LNCaP clone FGC (cell line): ENCODE data around the gene SMOC1.

Experiments used
- DNase-seq: peaks from one replicate; pipeline ENCODE4 v3.0.0-alpha.2; 2011; ENCODE audit warnings: low read depth
- H3K4me3 ChIP-seq: 2 replicates; pipeline ENCODE4 v1.5.1; 2011; ENCODE audit warnings: mild to moderate bottlenecking, low read depth, low read length, control low read depth
- TF ChIP-seq, protein P1 (sequence below): IDR thresholded peaks from 2 replicates; pipeline ENCODE4 v1.5.1; 2012; ENCODE audit warnings: mild to moderate bottlenecking; ENCODE audit not compliant: control insufficient read depth, insufficient read depth; ENCODE audit errors: extremely low read depth

Gene SMOC1

DNA sequence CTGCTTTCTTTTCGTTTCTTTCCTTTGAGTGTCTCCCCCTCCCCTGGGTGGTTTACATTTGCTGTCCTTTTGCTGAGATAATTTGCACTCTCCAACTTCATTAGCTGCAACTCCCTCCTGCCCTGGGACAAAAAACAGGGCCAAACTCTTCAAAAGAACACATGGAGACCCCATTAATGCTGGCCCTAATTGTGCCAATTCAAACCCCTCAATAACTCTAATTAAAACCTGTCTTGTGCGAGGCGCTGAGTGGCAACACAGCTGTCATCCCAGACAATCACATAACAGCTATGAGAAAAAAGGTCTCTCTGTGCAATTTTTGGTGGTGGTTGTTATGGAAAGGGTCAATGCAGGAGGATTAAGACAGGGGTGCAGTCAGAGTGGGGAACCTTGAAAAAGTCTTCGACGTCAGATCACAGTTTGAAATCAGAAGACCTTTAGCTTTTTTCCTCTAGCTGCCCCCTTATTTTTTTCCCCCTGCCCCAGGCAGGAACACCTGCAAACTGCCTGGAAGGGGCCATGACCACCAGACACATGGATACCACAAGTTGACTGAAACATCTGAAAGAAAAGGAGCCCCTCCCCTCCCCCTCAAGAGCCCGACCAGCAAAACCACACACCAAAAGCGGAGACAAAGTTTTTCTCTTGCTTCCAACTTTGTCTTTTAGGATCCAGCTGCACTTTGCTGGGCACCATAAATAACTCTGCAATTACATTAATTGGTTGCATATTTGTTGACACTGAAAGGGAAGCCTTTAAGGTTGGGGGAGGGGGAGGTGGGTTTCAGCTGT, 26.5 kb upstream of the SMOC1 start:
- TF ChIP-seq, protein P1, sequence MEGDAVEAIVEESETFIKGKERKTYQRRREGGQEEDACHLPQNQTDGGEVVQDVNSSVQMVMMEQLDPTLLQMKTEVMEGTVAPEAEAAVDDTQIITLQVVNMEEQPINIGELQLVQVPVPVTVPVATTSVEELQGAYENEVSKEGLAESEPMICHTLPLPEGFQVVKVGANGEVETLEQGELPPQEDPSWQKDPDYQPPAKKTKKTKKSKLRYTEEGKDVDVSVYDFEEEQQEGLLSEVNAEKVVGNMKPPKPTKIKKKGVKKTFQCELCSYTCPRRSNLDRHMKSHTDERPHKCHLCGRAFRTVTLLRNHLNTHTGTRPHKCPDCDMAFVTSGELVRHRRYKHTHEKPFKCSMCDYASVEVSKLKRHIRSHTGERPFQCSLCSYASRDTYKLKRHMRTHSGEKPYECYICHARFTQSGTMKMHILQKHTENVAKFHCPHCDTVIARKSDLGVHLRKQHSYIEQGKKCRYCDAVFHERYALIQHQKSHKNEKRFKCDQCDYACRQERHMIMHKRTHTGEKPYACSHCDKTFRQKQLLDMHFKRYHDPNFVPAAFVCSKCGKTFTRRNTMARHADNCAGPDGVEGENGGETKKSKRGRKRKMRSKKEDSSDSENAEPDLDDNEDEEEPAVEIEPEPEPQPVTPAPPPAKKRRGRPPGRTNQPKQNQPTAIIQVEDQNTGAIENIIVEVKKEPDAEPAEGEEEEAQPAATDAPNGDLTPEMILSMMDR = no peak
- no peak overlapping the region for H3K4me3 ChIP-seq
- DNase-seq = no peak

DNA sequence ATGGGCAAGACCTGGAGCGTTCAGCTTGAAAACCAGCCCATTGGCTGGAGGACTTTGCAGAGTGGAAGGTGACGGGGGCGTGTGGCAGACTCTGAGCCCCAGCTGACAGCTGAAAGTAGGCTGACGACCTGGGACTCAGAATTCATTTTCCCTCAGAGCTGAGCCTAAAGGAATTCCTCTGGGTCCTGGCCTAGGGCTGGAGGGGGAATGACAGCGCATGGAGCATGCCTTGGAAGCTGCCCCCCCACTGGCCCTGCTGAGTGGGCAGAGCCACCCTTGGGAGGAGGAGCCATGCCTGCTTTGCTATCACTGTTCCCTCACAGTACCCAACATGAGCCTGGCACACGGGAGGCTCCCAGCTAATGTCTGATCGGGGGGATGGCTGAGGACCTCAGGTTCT, 25.4 kb upstream of the SMOC1 start:
- DNase-seq = no peak
- H3K4me3 ChIP-seq = no peak overlapping the region
- TF ChIP-seq, protein P1 = no peak

DNA sequence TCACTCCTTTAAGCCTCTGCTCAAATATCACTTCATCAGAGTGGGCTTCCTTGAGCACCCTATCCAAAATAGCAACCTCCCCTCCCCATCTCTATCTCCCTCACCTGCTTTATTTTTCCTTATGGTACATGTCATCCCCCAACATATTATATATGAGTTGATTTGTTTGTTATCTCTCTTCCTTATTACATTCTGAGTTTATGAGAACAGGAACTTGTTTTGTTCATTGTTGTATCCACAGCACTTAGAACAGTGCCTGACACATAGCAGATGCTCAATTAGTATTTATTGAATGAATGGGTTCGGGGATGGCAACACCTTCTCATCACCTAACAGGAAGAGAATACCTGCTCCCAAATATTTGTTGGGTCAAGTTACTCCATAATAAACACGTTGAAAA, 24.6 kb upstream of the SMOC1 start:
- no peak for DNase-seq
- TF ChIP-seq, protein P1 = no peak
- no peak overlapping the region for H3K4me3 ChIP-seq

DNA sequence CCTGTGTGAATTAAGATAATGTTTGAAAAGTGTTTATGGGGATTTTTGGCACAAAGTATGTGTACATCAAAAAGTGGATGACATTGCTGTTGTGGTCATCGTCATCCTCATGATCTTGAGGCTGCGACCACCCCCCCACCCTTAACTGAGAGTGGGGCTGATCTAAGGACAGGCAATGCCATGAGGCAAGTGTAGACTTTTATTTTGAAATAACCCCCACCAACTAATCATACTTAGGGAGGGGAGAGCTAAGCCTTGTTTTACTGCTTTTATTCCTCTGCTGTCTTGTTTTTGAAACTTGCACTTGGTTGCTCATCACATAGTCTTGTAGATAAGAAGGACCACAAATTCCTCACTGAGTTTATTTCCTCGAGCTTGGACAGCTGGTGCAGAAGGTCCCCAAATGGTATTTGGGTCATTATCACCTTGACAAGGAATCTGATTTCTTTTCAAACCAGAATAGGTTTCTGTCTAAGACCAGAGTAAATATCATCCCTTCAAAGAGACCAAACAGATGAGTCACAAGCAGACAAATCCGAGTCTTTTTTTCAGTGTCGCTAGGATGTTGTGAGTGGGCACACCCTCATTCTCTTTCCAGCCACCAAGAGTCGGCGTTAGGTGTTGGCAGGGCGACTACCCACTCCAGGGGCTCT, 23.9 kb upstream of the SMOC1 start:
- no peak overlapping the region for H3K4me3 ChIP-seq

DNA sequence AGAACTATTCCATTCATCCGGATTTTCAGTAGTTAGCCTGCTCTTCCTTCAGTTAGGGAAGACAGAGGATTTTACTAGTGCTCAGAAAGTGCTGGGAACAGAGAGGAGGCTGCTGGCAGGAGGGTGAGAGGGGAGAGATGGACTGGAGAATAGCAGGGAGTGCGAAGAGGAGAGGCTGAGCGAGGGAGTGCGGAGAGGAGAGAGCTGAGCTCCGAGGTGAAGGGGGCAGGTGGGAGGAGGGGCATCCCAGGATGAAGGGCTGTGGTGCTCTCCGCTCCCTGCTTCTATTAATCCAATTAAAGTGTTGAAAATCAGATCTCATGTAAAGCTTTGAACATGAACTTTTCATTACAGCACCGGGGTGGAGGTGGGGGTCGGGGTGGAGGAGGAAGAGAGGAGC, 20.4 kb upstream of the SMOC1 start:
- TF ChIP-seq, protein P1 = no peak
- DNase-seq = no peak
- H3K4me3 ChIP-seq = no peak overlapping the region

More for the DNA sequence above, 23.9 kb upstream of the SMOC1 start:
- no peak for DNase-seq
- TF ChIP-seq, protein P1 = no peak

DNA sequence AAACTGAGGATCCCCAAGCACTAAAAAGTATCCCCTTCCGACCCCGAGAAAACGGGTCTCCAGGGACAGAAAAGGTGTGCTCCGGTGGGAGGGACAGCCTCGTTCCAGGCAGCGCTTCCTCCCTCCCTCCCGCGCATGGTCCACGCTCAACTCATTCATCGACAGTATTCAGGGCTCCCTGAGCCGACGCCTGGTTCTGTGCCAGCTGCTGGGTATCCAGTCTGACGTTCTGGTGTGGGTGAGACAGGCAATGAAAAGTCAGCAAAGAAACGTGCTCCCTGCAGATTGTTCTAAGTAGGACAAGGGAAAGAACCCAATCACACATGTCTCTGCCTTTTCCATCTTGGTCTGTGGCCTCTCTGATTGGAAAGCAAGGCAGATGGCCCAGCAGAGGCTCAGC, 19.6 kb upstream of the SMOC1 start:
- DNase-seq = no peak
- TF ChIP-seq, protein P1 = no peak
- no peak overlapping the region for H3K4me3 ChIP-seq
